Prostate gland (tissue), 2 donors: ENCODE data around the gene ZSWIM1. TPM values are rescaled to one million over a fixed set of nuclear protein-coding genes. Genes with fewer than 3 reads are reported as not detected.

ENCODE experiments used
- DNase-seq: peaks from one replicate; pipeline ENCODE4 v3.0.0-alpha.2; 2019; ENCODE audit warnings: low spot score
- H3K27ac ChIP-seq, 2 donors: fragments of 200-600 bp; sonication (generic); 2 replicates each; pipeline ENCODE4 v1.5.1; 2017 to 2019
- H3K27me3 ChIP-seq: fragments of 200-600 bp; sonication (generic); replicated peaks from 2 replicates; pipeline ENCODE4 v1.5.1; 2019; ENCODE audit not compliant: insufficient read depth
- H3K36me3 ChIP-seq, 2 donors: fragments of 200-600 bp; sonication (generic); 1 replicate in 1 of 2; 2 replicates in 1 of 2; pipeline versions ENCODE4 v1.5.1 to v1.8.1; 2017 to 2019
- H3K4me1 ChIP-seq: fragments of 200-600 bp; sonication (generic); replicated peaks from 2 replicates; pipeline ENCODE4 v1.5.1; 2019
- H3K4me3 ChIP-seq, 2 donors: fragments of 200-600 bp; sonication (generic); 2 replicates each; pipeline ENCODE4 v1.5.1; 2017 to 2019
- H3K9me3 ChIP-seq: fragments of 200-600 bp; sonication (generic); 2 replicates; pipeline ENCODE4 v1.5.1; 2017
- POLR2A ChIP-seq: fragments of 450-650 bp; IDR thresholded peaks from one replicate; pipeline ENCODE4 v1.6.1; 2016; ENCODE audit warnings: antibody characterized with exemption, mild to moderate bottlenecking
- POLR2AphosphoS5 ChIP-seq: sonication (generic); formaldehyde crosslinking; IDR thresholded peaks from one replicate; pipeline ENCODE4 v1.6.1; 2017; ENCODE audit warnings: antibody characterized with exemption
- WGBS: methylation state at CpG from one replicate; pipeline ENCODE4 v1.1.5; 2018; 5-methylcytosine and 5-hydroxymethylcytosine counted together
- intact Hi-C: fragments of 100-400 bp; cut with DNase I; formaldehyde crosslinking; loops from one replicate; pipeline ENCODE4 v1.14.2; 2022
- total RNA-seq, 2 donors: library from RNA; depleted of rRNA; stranded (reverse); fragments of >200 nt; gene quantifications; one replicate each; pipeline ENCODE4 v1.1.0, GENCODE V29; 2016
- TF ChIP-seq, protein P1 (sequence below), 4 experiments: fragments of 200-600 bp in 2 of 4; fragments of 450-650 bp in 2 of 4; sonication (generic) in 2 of 4; IDR thresholded peaks; 1 replicate in 3 of 4; 2 replicates in 1 of 4; pipeline ENCODE4 v1.5.1; 2016 to 2019; ENCODE audit warnings: antibody characterized with exemption in 4 of 4, mild to moderate bottlenecking in 2 of 4, moderate library complexity in 2 of 4

ZSWIM1 gene
- total RNA-seq, 2 donors from 2014 or later: 13.8 to 17.8 TPM

GRCh38 chr20:45890985-45891983 is 10.3 kb downstream of the ZSWIM1 start, which contains the start of the genes CTSA and NEURL2:
Gene CTSA (plus strand): TSS chr20:45891335. CDS start chr20:45891569, 234 bp downstream.
Gene NEURL2 (minus strand): TSS chr20:45891208. CDS start chr20:45890991, 217 bp downstream.
- Histone ChIP-seq H3K9me3 (no peaks in the 10 kb centered on the region), H3K27me3 (no peaks in the 10 kb centered on the region), H3K27ac (peak within 1 kb of the TSS; percentile 77 to 81), H3K4me3 (peak within 1 kb of the TSS; percentile 71 to 74), H3K36me3 (no peaks in the 10 kb centered on the region), H3K4me1 (peaks cover 6% of the 10 kb centered on the region)
- under 1% methylated on average over 74 of the region's 78 CpGs for WGBS
- DNase-seq: peak; percentile 90
- intact Hi-C loops: loop anchor here (2.0 to 10.0 kb wide), 2 partner anchors 44 to 74 kb away; partner anchors contain the start of gene PCIF1
- TF ChIP-seq, protein P1, sequence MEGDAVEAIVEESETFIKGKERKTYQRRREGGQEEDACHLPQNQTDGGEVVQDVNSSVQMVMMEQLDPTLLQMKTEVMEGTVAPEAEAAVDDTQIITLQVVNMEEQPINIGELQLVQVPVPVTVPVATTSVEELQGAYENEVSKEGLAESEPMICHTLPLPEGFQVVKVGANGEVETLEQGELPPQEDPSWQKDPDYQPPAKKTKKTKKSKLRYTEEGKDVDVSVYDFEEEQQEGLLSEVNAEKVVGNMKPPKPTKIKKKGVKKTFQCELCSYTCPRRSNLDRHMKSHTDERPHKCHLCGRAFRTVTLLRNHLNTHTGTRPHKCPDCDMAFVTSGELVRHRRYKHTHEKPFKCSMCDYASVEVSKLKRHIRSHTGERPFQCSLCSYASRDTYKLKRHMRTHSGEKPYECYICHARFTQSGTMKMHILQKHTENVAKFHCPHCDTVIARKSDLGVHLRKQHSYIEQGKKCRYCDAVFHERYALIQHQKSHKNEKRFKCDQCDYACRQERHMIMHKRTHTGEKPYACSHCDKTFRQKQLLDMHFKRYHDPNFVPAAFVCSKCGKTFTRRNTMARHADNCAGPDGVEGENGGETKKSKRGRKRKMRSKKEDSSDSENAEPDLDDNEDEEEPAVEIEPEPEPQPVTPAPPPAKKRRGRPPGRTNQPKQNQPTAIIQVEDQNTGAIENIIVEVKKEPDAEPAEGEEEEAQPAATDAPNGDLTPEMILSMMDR (IDR thresholded peaks at IDR 0.05): peak in 2 of 4 experiments; percentile 28 to 35
- TF ChIP-seq POLR2AphosphoS5: peak; percentile 94
- TF ChIP-seq POLR2A: peak; percentile 56

GRCh38 chr20:45892049-45892825 is 11.2 kb downstream of the ZSWIM1 start:
- H3K4me3 ChIP-seq: peak overlapping the region; percentile 71 to 74
- 81% methylated on average over 9 of the region's 9 CpGs for WGBS
- no peak overlapping the region for H3K27ac ChIP-seq
- TF ChIP-seq POLR2AphosphoS5: no peak
- no peak for TF ChIP-seq POLR2A
- TF ChIP-seq, protein P1 (IDR thresholded peaks at IDR 0.05): no peak
- no peak for DNase-seq
- no peaks in the 10 kb centered on the region for H3K36me3 ChIP-seq
- no peaks in the 10 kb centered on the region for H3K9me3 ChIP-seq
- intact Hi-C loops: loop anchor here (10.0 kb wide), 1 partner anchor 73 kb away; no protein-coding TSS in a partner anchor
- H3K4me1 ChIP-seq: peaks cover 6% of the 10 kb centered on the region
- no peaks in the 10 kb centered on the region for H3K27me3 ChIP-seq

DNA sequence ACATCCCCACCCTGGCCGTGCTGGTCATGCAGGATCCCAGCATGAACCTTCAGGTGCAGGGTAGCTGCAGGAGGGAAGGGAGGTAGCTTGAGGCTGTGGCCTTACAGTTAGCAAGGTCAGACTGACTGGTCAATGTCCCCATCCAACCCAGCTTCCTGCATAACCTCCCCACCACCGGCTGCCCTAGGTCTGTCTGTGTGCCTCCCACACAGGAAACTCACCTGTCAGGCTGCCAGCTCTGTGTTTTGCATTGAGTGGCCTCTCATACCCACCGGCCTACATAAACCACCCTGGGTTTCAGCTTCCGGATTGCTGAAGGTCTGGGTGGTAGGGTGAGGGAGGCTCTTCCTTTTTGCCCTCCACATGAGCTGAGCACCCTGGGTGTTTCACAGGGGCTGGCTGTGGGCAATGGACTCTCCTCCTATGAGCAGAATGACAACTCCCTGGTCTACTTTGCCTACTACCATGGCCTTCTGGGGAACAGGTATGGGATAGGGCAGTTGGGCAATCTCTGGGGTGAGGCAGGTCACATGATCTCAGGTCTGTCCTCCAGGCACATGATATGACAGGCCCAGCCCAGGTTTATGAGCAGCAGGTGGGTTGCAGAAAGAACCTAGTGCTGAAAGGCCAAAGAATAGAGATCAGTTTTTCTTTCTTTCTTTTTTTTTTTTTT is 11.9 kb downstream of the ZSWIM1 start:
- Histone ChIP-seq H3K4me1 (peaks cover 6% of the 10 kb centered on the region), H3K36me3 (no peaks in the 10 kb centered on the region), H3K27me3 (no peaks in the 10 kb centered on the region), H3K27ac (no peak overlapping the region), H3K9me3 (no peaks in the 10 kb centered on the region), H3K4me3 (no peak overlapping the region)
- 80% methylated on average over 4 of the region's 4 CpGs for whole genome bisulfite sequencing
- TF ChIP-seq, protein P1 (IDR thresholded peaks at IDR 0.05): no peak
- TF ChIP-seq POLR2A: no peak
- DNase-seq: no peak
- intact Hi-C loops: loop anchor here (10.0 kb wide), 1 partner anchor 72 kb away; no protein-coding TSS in a partner anchor

DNA sequence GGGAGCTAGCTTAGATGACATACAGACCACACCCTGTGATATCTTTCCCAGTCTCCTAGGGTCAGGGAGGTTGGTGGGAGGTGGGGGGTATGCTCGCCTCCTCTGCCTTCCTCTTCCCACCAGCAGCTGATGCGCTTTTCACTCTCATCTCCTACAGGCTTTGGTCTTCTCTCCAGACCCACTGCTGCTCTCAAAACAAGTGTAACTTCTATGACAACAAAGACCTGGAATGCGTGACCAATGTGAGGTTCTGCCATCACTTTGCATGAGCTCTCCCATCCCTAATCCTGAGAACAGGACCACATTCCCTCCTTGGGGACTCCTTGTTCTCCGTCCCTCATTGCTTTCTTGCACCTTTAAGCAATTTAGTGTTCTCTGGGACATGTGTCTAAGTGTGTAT is 12.8 kb downstream of the ZSWIM1 start:
- no peak for TF ChIP-seq POLR2A
- no peak for TF ChIP-seq POLR2AphosphoS5
- TF ChIP-seq, protein P1 (IDR thresholded peaks at IDR 0.05): no peak
- no peaks in the 10 kb centered on the region for H3K36me3 ChIP-seq

More for the DNA sequence above, 12.8 kb downstream of the ZSWIM1 start:
- DNase-seq: no peak
- H3K27ac ChIP-seq: no peak overlapping the region
- H3K4me1 ChIP-seq: peaks cover 6% of the 10 kb centered on the region
- H3K4me3 ChIP-seq: no peak overlapping the region
- intact Hi-C loops: loop anchor here (10.0 kb wide), 1 partner anchor 71 kb away; no protein-coding TSS in a partner anchor
- no peaks in the 10 kb centered on the region for H3K9me3 ChIP-seq
- 96% methylated on average over 4 of the region's 4 CpGs for WGBS
- H3K27me3 ChIP-seq: no peaks in the 10 kb centered on the region
